MM.1S (cell line): ENCODE measurements around the gene CPNE1.

Source experiments
- DNase-seq: peaks from one replicate; pipeline ENCODE4 v3.0.0-alpha.2; 2015
- H2AFZ ChIP-seq: fragments of 300-600 bp; sonication (generic); 2 replicates; pipeline ENCODE4 v1.6.0; 2016; ENCODE audit warnings: antibody characterized with exemption, low read length
- H3F3A ChIP-seq: fragments of 300-600 bp; sonication (generic); 2 replicates; pipeline ENCODE4 v1.6.1; 2016; ENCODE audit warnings: mild to moderate bottlenecking, antibody characterized with exemption, low read length, moderate library complexity, mixed read lengths; ENCODE audit not compliant: insufficient read depth
- H3K27ac ChIP-seq: fragments of 300-600 bp; sonication (generic); 2 replicates; pipeline ENCODE4 v1.5.1; 2016; ENCODE audit warnings: mild to moderate bottlenecking, low read length
- H3K27me3 ChIP-seq: fragments of 300-600 bp; sonication (generic); replicated peaks from 2 replicates; pipeline ENCODE4 v1.6.0; 2016; ENCODE audit warnings: low read length; ENCODE audit not compliant: insufficient read depth
- H3K36me3 ChIP-seq: fragments of 300-600 bp; sonication (generic); replicated peaks from 2 replicates; pipeline ENCODE4 v1.6.1; 2016; ENCODE audit warnings: mild to moderate bottlenecking, low read length, mixed read lengths; ENCODE audit not compliant: insufficient read depth
- H3K4me1 ChIP-seq: fragments of 300-600 bp; sonication (generic); 2 replicates; pipeline ENCODE4 v1.6.1; 2016; ENCODE audit warnings: low read length, mixed read lengths
- H3K4me2 ChIP-seq: fragments of 300-600 bp; sonication (generic); 2 replicates; pipeline ENCODE4 v1.6.0; 2016; ENCODE audit warnings: low read depth, low read length
- H3K4me3 ChIP-seq: fragments of 300-600 bp; sonication (generic); 2 replicates; pipeline ENCODE4 v1.5.1; 2016; ENCODE audit warnings: low read length, mixed read lengths
- H3K79me2 ChIP-seq: fragments of 300-600 bp; sonication (generic); 2 replicates; pipeline ENCODE4 v1.6.1; 2016; ENCODE audit warnings: mixed run types, low read length, mixed read lengths
- H3K9ac ChIP-seq: fragments of 300-600 bp; sonication (generic); 2 replicates; pipeline ENCODE4 v1.6.1; 2016; ENCODE audit warnings: low read length, mixed read lengths
- H3K9me2 ChIP-seq: fragments of 300-600 bp; sonication (generic); replicated peaks from 2 replicates; pipeline ENCODE4 v1.6.1; 2016; ENCODE audit warnings: mild to moderate bottlenecking, low read length, mixed read lengths; ENCODE audit not compliant: insufficient read depth
- H3K9me3 ChIP-seq: fragments of 300-600 bp; sonication (generic); replicated peaks from 2 replicates; pipeline ENCODE4 v1.6.1; 2016; ENCODE audit warnings: mild to moderate bottlenecking, low read length, mixed read lengths; ENCODE audit not compliant: insufficient read depth
- H4K20me1 ChIP-seq: fragments of 300-600 bp; sonication (generic); 2 replicates; pipeline ENCODE4 v1.6.1; 2016; ENCODE audit warnings: mild to moderate bottlenecking, low read length, moderate library complexity, mixed read lengths; ENCODE audit not compliant: insufficient read depth
- CTCF ChIP-seq: fragments of 300-600 bp; sonication (generic); IDR thresholded peaks from 2 replicates; pipeline ENCODE4 v1.5.1; 2016; ENCODE audit warnings: antibody characterized with exemption, low read length, mixed read lengths
- EZH2 ChIP-seq: fragments of 300-600 bp; sonication (generic); optimal IDR thresholded peaks from 2 replicates; pipeline ENCODE3; 2017; ENCODE audit warnings: low read depth, mild to moderate bottlenecking, antibody characterized with exemption, low read length, mixed read lengths
- EZH2phosphoT487 ChIP-seq: fragments of 300-600 bp; sonication (generic); IDR thresholded peaks from 2 replicates; pipeline ENCODE4 v1.6.1; 2018; ENCODE audit warnings: antibody characterized with exemption, low read length

Gene CPNE1

GRCh38 chr20:35638751-35639150 lies 25.9 kb downstream of the CPNE1 start:
- Histone ChIP-seq H3K9me3 (no peaks in the 10 kb centered on the region), H4K20me1 (no peaks in the 10 kb centered on the region), H3K79me2 (peaks cover 15% of the 10 kb centered on the region), H3K27me3 (no peaks in the 10 kb centered on the region), H3K4me1 (no peaks in the 10 kb centered on the region), H3K27ac (no peak overlapping the region), H3K36me3 (no peaks in the 10 kb centered on the region), H3K4me3 (no peak overlapping the region), H3K4me2 (no peak overlapping the region), H3F3A (no peaks in the 10 kb centered on the region), H3K9ac (no peak overlapping the region), H2AFZ (no peak overlapping the region), H3K9me2 (no peaks in the 10 kb centered on the region)
- TF ChIP-seq EZH2 (no peak), CTCF (no peak), EZH2phosphoT487 (no peak)
- no peak for DNase-seq

DNA sequence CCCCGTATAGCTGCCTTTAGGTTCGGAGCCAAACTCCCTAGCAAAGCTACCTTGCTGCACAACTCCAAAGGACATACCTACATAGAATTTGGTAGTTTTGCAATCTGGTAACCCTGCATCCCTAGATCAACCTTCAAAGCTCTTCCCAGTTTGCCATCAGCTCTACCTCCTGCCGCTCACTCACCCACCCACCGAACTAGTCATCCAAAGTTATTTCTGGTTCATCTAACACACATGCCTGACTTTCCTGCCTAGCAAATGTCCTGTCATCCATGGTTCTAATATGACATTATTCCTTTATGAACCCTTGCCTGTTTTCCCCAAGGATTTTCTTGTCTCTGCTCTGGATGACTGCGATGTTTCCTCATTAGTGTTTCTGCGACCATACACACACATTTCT lies 27.4 kb downstream of the CPNE1 start:
- Histone ChIP-seq H3K4me3 (no peak overlapping the region), H3F3A (no peaks in the 10 kb centered on the region), H3K4me2 (no peak overlapping the region), H3K4me1 (no peaks in the 10 kb centered on the region), H3K9me3 (no peaks in the 10 kb centered on the region), H3K79me2 (peaks cover 13% of the 10 kb centered on the region), H4K20me1 (no peaks in the 10 kb centered on the region), H3K36me3 (no peaks in the 10 kb centered on the region), H3K9me2 (no peaks in the 10 kb centered on the region), H3K27me3 (no peaks in the 10 kb centered on the region), H3K27ac (no peak overlapping the region), H2AFZ (no peak overlapping the region), H3K9ac (no peak overlapping the region)
- TF ChIP-seq EZH2phosphoT487 (no peak), CTCF (no peak), EZH2 (no peak)
- no peak for DNase-seq

DNA sequence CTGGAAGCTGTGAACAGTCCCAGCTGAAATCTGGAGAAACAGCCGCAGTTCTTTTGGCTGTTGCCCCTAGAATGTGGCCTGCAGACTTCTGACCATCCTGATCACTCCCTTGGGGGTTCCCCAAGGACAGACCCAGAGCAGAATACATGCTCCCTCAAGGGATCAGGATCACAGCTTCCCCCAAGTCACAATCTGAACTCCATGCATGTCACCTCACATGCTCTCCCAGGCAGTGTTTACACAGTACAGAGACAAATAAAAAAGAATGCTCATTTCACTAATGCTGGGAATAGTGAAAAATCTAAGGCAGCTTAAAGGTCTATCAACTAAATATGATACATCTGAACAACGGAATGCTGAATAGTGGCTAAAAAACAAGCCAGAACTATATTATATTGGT lies 28.6 kb downstream of the CPNE1 start:
- no peak overlapping the region for H3K4me3 ChIP-seq
- no peaks in the 10 kb centered on the region for H3F3A ChIP-seq
- no peak overlapping the region for H3K9ac ChIP-seq
- H4K20me1 ChIP-seq: no peaks in the 10 kb centered on the region
- no peaks in the 10 kb centered on the region for H3K9me3 ChIP-seq
- no peak overlapping the region for H3K4me2 ChIP-seq
- H3K27ac ChIP-seq: no peak overlapping the region
- H3K27me3 ChIP-seq: no peaks in the 10 kb centered on the region
- H3K36me3 ChIP-seq: no peaks in the 10 kb centered on the region
- TF ChIP-seq EZH2phosphoT487 (no peak), EZH2 (no peak), CTCF (no peak)
- H3K4me1 ChIP-seq: no peaks in the 10 kb centered on the region
- H3K9me2 ChIP-seq: no peaks in the 10 kb centered on the region
- DNase-seq: no peak
- peaks cover 13% of the 10 kb centered on the region for H3K79me2 ChIP-seq
- no peak overlapping the region for H2AFZ ChIP-seq
